ENCODE measurements around the gene CHD9.
"Not testable (repeated sequence)": the region's sequence is repeated elsewhere in the genome, so short reads cannot be mapped to it uniquely, and the experiment has no call there.

The CHD9 gene

GRCh38 chr16:53036066-53036465 lies 18.7 kb upstream of the CHD9 start:
- peaks cover 12% of the 10 kb centered on the region for H3K27me3 Mint-ChIP-seq (ENCODE audit: low read depth, poor library complexity)
- no peak overlapping the region for H3K4me3 Mint-ChIP-seq
- H3K4me1 Mint-ChIP-seq: peaks cover 20% of the 10 kb centered on the region
- no peak overlapping the region for H3K27ac Mint-ChIP-seq
- no peak for TF ChIP-seq CTCF (IDR thresholded peaks at IDR 0.05)
- H3K36me3 Mint-ChIP-seq (ENCODE audit: low read depth): no peaks in the 10 kb centered on the region
- peaks cover 16% of the 10 kb centered on the region for H3K9me3 Mint-ChIP-seq
- no peak for DNase-seq

GRCh38 chr16:53036711-53037110 lies 18.1 kb upstream of the CHD9 start:
- H3K4me3 Mint-ChIP-seq: not testable (repeated sequence)
- peaks cover 16% of the 10 kb centered on the region for H3K9me3 Mint-ChIP-seq

GRCh38 chr16:53040788-53041187 lies 14.0 kb upstream of the CHD9 start:
- Mint-ChIP-seq H3K4me1 (peaks cover 51% of the 10 kb centered on the region), H3K9me3 (no peaks in the 10 kb centered on the region), H3K27ac (no peak overlapping the region), H3K27me3 (ENCODE audit: low read depth, poor library complexity) (peaks cover 22% of the 10 kb centered on the region), H3K4me3 (peak overlapping the region; percentile 11), H3K36me3 (ENCODE audit: low read depth) (no peaks in the 10 kb centered on the region)
- no peak for DNase-seq
- TF ChIP-seq CTCF (IDR thresholded peaks at IDR 0.05): no peak

More at GRCh38 chr16:53036711-53037110, 18.1 kb upstream of the CHD9 start:
- peaks cover 26% of the 10 kb centered on the region for H3K4me1 Mint-ChIP-seq
- H3K36me3 Mint-ChIP-seq (ENCODE audit: low read depth); H3K27ac Mint-ChIP-seq; DNase-seq: not testable (repeated sequence)
- peaks cover 12% of the 10 kb centered on the region for H3K27me3 Mint-ChIP-seq (ENCODE audit: low read depth, poor library complexity)

GRCh38 chr16:53041320-53042051 lies 13.3 kb upstream of the CHD9 start:
- Mint-ChIP-seq H3K27me3 (ENCODE audit: low read depth, poor library complexity) (peaks cover 18% of the 10 kb centered on the region), H3K4me1 (peaks cover 51% of the 10 kb centered on the region), H3K27ac (no peak overlapping the region), H3K36me3 (ENCODE audit: low read depth) (no peaks in the 10 kb centered on the region), H3K4me3 (peak overlapping the region; percentile 55), H3K9me3 (peaks cover 5% of the 10 kb centered on the region)
- no peak for DNase-seq
- no peak for TF ChIP-seq CTCF (IDR thresholded peaks at IDR 0.05)

GRCh38 chr16:53042235-53042701 lies 12.5 kb upstream of the CHD9 start:
- no peak overlapping the region for H3K27ac Mint-ChIP-seq
- peaks cover 12% of the 10 kb centered on the region for H3K9me3 Mint-ChIP-seq
- H3K4me1 Mint-ChIP-seq: peaks cover 49% of the 10 kb centered on the region
- no peak for DNase-seq
- peaks cover 17% of the 10 kb centered on the region for H3K27me3 Mint-ChIP-seq (ENCODE audit: low read depth, poor library complexity)
- peak overlapping the region; percentile 80 for H3K4me3 Mint-ChIP-seq
- TF ChIP-seq CTCF (IDR thresholded peaks at IDR 0.05): no peak
- H3K36me3 Mint-ChIP-seq (ENCODE audit: low read depth): no peaks in the 10 kb centered on the region

GRCh38 chr16:53043428-53043831 lies 11.4 kb upstream of the CHD9 start:
- Mint-ChIP-seq H3K27me3 (ENCODE audit: low read depth, poor library complexity) (peaks cover 17% of the 10 kb centered on the region), H3K4me3 (peak overlapping the region; percentile 80), H3K9me3 (peaks cover 15% of the 10 kb centered on the region), H3K27ac (no peak overlapping the region), H3K36me3 (ENCODE audit: low read depth) (no peaks in the 10 kb centered on the region), H3K4me1 (peaks cover 44% of the 10 kb centered on the region)
- no peak for DNase-seq
- TF ChIP-seq CTCF (IDR thresholded peaks at IDR 0.05): no peak

Data from nephron progenitor cell (in vitro differentiated cells).